NCI-H345 treated with DMSO at 0.1 percent for 48 hours (cell line): Measurements from ENCODE around the gene SEMA7A.
"Not testable (repeated sequence)": the region's sequence is repeated elsewhere in the genome, so short reads cannot be mapped to it uniquely, and the experiment has no call there.

Source experiments
- DNase-seq: peaks from one replicate; lab custom pipeline; 2025; ENCODE audit not compliant: unreplicated experiment; lab: John Stamatoyannopoulos, UW

The SEMA7A gene

DNA sequence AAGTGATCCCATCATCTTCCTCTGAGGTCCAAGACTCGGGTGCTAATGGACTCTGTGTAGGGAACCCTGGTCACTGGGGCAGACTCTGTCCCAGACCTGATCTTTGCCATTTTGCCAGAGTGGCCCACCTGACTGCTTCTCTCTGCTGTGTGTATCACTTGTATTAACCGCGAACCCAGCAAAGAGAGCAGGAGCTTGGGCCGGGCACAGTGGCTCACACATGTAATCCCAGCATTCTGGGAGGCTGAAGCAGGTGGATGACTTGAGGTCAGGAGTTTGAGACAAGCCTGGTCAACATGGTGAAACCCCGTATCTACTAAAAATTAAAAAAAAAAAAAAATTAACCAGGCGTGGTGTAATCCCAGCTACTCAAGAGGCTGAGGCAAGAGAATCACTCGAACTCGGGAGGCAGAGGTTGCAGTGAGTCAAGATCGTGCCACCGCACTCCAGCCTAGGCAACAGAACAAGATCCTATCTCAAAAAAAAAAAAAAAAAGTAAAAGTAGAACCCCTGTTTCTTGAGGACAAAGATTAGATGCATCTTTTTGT is 33.4 kb downstream of the SEMA7A start:
- no peak for DNase-seq

DNA sequence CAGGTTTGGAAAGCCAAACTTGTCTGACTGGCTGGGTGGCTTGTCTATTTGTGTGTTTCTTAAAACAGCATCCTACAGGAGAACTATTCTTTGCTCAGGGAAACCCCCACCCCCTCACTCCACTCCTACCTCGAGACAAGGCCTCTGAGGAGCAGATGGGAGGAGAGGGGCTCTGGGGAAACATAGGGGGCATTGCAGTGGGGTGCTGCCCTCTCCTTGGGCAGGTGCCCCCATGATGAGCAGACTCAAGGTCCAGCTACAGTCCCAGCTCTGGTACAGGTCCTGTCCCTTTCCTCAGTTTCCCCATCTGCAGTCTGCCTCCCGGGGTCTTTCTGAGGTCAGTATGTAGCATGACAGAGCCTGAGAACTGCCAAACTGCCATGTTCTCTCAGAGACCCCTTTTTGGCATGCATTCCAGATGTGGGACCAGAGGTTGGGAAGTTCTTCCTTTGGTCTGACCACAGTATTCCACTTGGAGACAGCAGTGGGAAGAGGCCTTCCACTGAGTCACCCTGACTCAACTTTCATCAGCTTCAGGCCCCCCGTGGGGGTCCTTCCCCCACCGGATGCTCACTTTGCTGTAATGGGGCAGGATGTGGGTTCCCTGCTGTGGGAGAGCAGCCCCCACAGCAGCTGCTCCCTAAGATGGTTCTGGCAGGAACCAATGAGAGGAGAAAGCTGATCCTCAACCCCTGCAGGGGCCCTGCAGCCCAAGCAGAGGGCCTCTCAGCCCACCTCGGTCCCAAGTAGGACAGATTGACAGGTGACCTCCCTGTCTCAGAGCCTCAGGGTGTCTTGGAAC is 34.0 kb downstream of the SEMA7A start:
- DNase-seq, result no peak

DNA sequence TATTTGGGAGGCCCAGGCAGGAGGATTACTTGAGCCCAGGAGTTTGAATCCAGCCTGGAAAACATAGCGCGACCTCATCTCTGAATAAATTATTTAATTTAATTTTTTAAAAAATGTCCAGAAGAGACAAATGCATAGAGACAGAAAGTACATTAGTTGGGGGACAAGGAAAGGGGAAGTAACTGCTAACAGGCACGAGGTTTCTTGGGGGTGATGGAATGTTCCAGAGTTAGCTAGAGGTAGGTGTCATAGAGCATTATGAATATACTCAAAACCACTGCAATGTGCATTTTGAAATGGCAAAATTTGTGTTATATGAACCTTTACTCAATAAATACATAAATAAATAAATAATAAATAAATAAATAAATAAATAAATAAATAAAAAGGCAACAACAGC is 34.7 kb downstream of the SEMA7A start:
- no peak for DNase-seq

DNA sequence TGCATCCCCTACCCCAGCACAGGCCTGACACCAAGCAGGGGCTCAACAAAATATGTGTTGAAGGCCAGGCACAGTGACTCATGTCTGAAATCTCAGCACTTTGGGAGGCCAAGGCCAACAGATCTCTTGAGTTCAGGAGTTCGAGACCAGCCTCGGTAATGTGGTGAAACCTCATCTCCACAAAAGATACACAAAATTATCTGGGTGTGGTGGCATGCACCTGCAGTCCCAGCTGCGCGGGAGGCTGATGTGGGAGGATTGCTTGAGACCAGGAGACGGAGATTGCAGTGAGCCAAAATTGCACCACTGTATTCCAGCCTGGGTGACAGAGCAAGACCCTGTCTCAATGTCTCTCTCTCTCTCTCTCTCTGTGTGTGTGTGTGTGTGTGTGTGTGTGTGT is 35.6 kb downstream of the SEMA7A start:
- no peak for DNase-seq

DNA sequence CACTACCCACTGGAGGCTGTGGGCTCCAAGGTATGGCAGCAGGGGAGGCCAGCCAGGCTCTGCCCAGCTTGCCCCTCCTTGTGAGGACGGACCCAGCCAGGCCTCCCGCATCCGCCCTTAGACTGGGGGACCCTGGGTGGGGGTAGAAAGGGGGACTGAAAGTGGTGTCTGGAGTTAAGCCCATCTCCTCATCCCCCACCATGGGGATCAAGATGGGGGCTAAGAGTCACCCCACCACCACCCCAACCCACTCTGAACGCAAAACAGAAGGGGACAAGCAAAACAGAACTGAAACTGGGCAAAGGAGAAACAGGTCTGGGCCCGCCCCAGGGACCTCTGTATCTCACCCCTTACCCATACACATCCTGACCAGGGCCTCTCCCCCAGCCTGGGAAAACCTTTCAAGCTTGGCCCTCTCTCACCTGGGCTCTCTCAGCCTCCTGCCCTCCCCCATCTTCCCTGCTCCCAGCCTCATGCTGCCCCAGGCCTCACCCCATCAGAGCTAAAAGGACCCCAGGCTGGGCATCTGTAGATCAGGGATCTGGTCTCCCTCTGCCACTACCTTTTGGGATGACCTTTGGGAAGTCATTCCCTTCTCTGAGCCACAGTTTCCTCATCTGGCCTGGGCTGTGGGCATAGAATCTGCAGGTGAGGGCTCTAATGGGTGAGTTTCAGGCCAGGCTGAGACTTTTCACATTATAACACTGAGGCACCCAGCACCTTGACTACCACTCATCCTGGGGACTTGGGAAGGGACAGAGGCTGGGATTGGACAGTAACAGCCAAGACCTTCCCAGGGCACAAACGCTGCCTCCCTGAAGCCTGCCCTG is 36.3 kb downstream of the SEMA7A start:
- DNase-seq, result no peak

DNA sequence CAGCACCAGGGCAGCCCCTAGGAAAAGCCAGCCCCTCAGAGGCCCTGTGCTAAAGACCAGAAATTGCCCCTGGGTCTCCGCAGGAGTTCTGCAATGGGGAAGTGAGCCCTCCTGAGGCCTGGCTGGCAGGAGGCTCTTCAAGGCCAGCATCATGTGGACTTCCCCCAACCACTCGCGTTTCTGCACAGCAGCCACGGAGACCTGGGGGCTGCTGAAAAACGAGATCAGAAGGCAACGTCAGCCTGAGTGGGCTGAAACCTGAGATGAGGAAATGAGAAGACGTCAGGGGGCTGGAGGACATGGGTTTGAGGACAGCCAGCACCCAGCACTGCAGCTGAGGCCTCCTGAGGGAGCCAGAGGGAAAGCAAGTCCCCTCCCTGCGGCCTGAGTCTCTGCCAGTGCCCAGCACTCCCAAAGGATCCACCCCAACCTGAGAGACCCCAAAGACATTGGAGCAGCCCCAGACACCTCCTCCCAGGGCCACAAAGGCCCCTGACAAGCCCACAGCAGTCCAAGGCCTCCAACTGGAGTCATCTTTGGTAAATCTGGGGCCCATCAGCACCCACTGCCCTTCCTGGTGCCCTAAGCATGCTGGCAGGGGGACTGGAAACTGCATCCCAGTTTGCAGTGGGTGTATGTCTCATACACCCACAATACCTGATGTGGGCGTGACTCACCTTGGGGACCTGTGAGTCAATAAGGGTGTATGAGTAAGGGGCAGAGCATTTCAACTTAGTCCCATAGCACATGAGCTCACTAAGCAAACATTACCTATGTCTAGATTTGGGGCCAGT is 37.1 kb downstream of the SEMA7A start:
- DNase-seq, result no peak

DNA sequence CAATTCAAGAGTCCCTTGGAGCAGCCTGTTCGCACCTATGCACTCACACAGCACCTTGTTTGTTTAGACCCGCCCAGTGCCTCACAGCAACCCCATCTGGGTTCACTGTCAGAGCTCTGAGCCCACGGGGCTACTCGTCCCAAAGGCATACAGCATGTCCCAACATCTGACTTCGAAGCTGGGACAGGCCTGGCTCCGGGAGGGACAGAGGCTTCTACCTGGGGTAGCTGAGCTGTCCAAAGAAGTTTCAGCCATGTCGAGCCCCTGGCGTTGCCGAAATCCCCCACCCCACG is 37.7 kb downstream of the SEMA7A start:
- DNase-seq, result no peak

DNA sequence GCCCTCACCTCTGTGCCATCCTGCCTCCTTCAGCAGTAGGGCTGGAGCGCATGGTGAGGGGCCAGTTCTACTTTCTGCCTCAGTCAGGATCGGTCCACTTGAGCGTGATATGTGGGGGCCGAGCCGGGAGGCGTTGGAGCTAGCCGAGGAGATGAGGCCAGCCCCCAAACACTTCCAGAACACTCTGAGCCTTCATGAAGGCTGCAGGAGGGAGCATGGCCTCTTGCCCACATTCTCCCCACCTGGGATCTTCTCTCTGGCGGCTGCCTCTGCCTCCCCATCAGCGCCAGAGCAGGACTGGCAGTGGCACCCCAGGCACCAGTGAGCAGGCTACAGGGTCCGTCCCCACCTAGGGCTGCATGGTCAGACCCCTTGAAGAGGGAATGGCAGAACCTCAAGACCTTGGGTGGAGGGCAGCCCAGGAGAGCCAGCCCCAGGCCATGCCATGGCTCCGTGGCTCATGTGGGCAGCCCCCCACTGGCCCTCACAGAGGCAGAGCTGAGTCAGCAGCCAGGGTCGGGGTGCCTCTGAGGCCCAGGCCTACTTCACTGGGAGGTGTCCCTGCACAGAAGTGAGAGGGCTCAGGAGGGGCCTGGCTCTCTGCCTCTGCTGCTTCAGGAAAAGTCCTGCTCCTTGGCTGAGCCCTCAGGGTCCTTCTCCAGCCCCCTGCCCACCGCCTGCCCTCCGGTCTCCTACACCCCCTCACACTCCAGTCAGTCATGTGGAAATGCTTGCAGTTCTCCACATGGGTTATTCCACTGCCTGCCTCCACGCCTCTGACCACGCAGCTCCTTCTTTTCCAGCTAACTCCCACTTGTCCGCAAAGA is 38.2 kb downstream of the SEMA7A start:
- no peak for DNase-seq

DNA sequence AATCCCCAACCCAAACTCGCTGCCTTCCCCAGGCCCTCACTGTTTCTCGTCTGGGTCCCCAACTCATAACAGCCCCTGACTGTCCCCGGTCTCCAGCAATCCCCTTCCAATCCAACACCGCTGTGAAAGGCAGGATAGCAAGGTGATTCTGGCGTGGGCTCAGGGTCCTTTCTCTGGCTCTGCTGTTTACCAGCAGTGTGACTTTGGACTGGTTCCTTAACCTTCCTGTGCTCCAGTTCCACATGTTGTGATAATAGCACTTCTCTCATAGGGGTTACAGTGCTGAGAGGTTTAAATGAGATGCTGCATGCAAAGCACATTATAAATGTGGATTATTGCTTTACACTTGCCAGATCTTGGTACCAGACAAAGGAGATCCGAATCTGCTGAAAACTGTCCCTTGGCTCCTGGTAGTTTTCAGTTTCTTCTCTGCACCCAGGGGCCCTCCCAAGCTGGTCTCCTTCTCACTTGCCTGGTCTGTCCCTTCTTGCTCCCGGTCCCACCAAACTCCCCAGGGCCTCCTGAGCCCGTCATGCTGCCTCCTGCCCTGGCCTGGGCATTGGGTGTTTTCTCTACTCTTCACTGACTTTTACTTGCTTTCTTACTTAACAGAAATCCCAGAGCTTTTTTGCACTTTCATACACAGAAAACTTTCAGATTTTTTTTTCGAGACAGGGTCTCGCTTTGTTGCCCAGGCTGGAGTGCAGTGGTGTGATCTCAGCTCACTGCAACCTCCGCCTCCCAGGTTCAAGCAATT is 39.5 kb downstream of the SEMA7A start:
- DNase-seq, result no peak

DNA sequence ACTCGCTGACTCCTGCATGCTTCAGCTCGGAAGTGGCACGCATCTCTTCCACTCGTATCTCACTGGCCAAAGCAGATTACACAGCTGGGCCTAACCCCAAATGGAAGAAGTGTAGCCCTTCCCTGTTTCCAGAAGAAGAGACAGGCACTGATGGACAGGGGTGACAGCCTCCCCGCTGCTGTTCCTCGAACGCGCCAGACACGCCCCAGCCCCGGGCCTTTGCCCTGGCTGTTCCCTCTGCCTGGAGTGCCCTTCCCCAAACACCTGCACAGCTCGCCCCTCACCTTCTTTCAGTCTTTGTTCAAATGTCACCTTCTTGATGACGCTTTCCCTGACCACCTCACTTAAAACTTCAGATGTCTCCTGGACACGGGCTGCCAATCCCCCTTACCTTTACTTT is 40.3 kb downstream of the SEMA7A start:
- DNase-seq, result no peak

DNA sequence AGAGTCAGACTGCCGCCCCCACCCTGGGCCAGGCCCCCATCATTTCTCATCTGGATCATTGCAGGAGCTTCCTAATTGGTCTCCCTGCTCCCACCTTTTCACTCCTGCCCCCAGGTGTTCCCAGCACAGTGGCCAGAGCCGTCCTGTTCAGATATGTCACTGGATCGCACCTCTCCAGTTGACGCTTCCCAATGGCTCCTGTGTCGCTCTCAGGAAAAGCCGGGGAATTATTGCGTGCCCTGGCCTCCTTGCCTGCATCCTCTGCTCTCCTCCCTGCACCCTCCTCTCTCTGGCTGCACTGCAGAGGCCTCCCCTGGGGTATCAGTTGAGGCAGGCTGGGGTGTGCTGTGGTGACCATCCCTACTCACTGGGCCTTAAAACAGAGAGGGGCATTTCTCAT is 40.9 kb downstream of the SEMA7A start:
- no peak for DNase-seq

DNA sequence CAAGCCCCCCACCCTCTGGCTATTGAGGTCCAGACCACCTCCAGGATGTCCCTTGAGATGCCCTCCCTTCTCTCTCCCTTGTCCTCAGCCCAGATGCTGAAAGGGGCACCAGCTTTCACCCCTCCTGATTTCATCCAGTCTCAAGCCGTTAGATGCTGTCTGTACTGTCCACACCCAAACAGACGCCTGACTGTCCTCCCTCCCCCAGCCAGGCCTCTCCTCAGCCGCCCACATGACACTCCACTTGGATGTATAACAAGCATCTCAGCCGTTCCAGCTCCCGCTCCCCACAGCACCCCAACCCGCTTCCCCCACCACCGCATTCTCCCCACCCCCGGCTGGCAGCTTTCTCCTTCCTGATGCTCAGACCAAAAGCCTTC is 41.3 kb downstream of the SEMA7A start:
- DNase-seq, result no peak

DNA sequence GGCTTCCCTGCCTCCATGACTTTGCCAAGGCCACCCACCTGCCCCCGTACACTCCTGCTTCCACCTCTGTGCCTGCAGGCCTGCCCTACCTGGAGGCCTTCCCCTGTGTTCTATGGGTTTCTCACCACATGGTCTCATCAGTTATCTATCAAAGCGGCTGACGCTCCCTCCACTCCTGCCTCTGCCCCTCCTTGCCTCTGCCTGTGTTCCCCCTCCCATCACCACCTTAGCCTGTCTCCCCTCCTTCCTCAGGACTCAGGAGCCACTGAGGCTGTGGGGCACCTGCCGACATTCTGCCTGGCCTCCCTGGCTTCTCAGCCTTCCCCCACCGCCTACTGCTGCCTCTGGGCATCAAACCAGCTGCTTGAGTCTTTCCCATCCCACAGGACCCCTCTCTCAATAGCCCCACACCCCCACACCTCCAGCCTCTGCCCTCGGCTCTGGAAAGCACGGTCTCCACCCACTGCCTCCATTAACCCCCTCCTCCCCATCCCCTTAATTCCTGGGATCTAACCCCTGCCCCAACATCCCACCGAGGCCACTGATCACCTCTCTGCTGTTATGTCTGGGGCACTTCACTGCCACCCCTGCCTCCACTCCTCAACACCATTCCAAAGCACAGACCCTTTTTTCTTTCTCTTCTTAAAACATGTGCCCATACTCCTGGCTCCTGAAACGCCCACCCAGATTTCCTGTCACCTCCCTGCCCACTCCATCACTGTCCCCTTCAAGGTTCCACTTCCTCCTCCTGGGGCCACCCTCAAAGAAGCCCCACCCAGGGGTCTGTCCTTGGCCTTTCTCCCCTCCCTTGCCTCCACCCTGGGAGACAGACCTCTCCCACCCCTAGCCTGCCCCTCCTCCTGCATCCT is 41.9 kb downstream of the SEMA7A start:
- no peak for DNase-seq

DNA sequence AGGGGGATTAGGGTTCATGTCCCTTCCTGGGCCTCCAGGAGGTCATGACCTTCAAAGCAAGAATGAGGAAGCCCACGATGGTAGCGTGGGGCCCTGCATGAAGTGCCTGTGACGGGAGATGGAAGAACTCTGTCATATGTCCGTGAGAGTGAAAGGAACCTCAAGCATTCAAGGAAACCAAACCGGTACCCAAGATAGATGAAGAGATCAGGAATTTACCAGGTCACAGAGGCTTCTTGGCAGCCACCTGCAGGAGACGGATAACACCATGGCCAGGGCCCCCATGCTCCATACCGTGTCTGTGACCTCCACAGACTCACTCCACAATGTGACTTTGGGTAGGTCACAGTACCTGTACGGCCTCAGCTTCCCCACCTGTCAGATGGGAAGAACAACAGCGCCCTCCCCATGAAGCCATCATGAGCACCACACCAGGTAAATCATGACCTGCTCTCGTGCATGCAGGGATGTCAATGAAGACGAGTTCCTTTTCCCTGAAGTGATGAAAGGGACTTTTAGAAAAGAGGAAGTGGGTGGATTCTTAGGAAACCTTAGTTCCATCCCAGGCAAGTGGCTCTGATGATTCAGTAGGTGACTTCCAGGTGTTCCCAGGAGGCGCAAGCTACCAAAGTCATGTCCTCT is 43.0 kb downstream of the SEMA7A start:
- DNase-seq, result no peak

DNA sequence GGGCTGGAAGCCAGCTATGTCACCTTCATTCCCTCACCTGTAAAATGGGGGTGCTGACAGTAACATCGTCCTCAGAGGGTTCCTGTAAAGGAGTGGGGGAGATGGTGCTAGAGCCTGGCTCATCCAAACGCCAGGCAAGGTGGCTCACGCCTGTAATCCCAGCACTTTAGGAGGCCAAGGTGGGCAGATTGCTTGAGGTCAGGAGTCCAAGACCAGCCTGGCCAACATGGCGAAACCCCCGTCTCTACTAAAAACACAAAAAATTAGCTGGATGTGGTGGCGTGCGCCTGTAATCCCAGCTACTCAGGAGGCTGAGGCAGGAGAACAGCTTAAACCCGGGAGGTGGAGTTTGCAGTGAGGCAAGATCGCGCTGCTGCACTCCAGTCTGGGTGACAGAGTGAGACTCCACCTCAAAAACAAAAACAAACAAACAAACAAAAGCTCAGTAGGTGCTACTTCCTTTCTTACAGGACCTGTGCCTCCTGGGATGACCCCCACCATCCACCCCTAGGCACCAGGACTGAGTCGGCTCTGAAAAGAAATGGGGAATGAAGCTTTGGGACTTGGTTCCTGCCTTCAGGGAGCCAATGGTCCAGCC is 43.6 kb downstream of the SEMA7A start:
- not testable (repeated sequence) for DNase-seq

DNA sequence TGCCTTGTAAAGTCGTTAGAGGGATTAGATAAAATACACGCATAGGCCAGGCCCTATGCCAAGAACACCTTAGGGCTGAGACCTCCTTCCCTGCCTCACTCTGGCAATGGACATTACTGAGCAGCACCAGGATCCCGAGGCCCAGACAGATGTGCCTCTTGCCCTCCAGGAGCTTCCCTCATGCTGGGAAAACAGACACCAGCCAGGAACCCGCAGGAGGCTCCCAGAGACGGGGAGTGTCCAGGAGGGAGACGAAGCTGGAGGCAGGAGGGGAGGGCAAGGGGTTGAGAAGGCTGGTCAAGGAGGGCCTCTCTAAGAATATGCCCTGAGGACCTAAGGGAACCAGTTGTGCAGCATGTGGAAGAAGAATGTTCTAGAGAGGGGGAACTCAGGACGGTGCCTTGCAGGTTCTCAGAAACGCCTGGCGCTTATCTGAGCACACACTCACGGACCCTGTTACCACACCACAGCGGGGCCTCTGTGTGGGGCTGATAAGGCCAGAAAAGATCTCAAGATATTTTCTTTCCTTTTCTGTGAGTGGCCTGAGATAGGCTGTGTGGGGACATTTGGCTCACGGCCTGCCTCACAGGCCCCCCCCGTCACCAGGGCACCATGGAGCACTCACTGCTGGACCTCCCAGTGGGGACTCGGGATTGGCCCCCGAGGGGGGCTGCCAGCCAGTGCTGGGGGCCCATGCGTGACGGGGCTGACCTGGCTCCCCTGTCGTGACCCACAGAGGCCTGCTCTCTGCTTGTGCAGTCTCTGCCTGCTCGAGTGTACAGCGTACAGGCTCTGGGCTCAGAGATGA is 44.3 kb downstream of the SEMA7A start:
- DNase-seq, result no peak

DNA sequence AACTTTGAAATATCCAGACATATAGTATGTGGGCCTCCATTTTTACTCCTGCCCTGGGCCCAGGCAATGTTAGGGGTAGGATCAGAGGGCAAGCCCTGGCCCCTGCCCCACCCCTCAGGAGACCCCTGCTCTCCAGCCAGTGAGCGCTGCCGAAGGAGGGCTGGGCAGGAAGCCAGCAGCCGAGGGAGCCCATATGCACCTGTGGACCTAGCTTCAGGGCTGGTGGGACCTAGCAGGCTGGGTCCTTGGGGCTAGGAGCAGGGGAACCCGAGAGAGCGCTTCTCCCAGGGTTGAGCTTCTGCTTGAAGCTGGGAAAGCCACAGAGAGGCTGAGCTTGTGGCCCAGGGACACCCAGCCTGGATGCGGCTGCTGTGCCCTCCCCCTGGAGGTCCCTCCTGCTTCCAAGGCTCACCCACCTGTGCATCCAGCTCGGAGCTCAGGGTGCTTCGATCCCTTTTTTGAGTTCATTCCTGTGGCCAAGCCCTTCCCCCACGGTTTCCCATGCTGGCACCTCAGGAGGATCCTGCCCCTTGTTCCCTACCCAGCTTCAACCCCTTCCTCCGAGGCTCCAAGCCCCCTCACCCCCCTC is 45.3 kb downstream of the SEMA7A start:
- no peak for DNase-seq
